ENCODE measurements around the gene SLF2. TPM values are rescaled to one million over a fixed set of nuclear protein-coding genes. Genes with fewer than 3 reads are reported as not detected.

SLF2 gene
- total RNA-seq, 1 donor from 2014 or later, result 3.1 TPM

- H3K27ac ChIP-seq, result no peak overlapping the region
- intact Hi-C loops (cut with DNase I), result no loop called here
- H3K4me3 ChIP-seq, result no peak overlapping the region
- DNase-seq (ENCODE audit: low spot score in 2 of 2), result no peak
- H3K36me3 ChIP-seq, result peaks cover 22 to 25% of the 10 kb centered on the region in 2 donors
- TF ChIP-seq, protein P1, sequence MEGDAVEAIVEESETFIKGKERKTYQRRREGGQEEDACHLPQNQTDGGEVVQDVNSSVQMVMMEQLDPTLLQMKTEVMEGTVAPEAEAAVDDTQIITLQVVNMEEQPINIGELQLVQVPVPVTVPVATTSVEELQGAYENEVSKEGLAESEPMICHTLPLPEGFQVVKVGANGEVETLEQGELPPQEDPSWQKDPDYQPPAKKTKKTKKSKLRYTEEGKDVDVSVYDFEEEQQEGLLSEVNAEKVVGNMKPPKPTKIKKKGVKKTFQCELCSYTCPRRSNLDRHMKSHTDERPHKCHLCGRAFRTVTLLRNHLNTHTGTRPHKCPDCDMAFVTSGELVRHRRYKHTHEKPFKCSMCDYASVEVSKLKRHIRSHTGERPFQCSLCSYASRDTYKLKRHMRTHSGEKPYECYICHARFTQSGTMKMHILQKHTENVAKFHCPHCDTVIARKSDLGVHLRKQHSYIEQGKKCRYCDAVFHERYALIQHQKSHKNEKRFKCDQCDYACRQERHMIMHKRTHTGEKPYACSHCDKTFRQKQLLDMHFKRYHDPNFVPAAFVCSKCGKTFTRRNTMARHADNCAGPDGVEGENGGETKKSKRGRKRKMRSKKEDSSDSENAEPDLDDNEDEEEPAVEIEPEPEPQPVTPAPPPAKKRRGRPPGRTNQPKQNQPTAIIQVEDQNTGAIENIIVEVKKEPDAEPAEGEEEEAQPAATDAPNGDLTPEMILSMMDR (IDR thresholded peaks at IDR 0.05), result no peak
- H3K27me3 ChIP-seq, result no peaks in the 10 kb centered on the region
- H3K4me1 ChIP-seq, result peaks cover 8 to 9% of the 10 kb centered on the region in 2 donors
- no peaks in the 10 kb centered on the region for H3K9me3 ChIP-seq
These were observed 54.1 kb downstream of the SLF2 start for GRCh38 chr10:100966887-100967286.

- TF ChIP-seq, protein P1 (IDR thresholded peaks at IDR 0.05), result no peak
These were observed 54.6 kb downstream of the SLF2 start for GRCh38 chr10:100967332-100967731.

GRCh38 chr10:100968062-100968736 lies 55.4 kb downstream of the SLF2 start:
- Histone ChIP-seq H3K36me3 (peaks cover 9 to 13% of the 10 kb centered on the region in 2 donors), H3K27ac (no peak overlapping the region), H3K4me3 (no peak overlapping the region), H3K9me3 (no peaks in the 10 kb centered on the region), H3K27me3 (no peaks in the 10 kb centered on the region), H3K4me1 (peaks cover 8 to 9% of the 10 kb centered on the region in 2 donors)
- intact Hi-C loops (cut with DNase I), result no loop called here
- DNase-seq (ENCODE audit: low spot score in 2 of 2), result no peak
- TF ChIP-seq, protein P1 (IDR thresholded peaks at IDR 0.05), result no peak

More at GRCh38 chr10:100967332-100967731, 54.6 kb downstream of the SLF2 start:
- intact Hi-C loops (cut with DNase I), result no loop called here
- no peaks in the 10 kb centered on the region for H3K9me3 ChIP-seq
- H3K36me3 ChIP-seq, result peaks cover 17 to 20% of the 10 kb centered on the region in 2 donors
- no peak for DNase-seq (ENCODE audit: low spot score in 2 of 2)
- no peak overlapping the region for H3K4me3 ChIP-seq
- H3K27ac ChIP-seq, result no peak overlapping the region
- peaks cover 8 to 9% of the 10 kb centered on the region in 2 donors for H3K4me1 ChIP-seq
- no peaks in the 10 kb centered on the region for H3K27me3 ChIP-seq

DNA sequence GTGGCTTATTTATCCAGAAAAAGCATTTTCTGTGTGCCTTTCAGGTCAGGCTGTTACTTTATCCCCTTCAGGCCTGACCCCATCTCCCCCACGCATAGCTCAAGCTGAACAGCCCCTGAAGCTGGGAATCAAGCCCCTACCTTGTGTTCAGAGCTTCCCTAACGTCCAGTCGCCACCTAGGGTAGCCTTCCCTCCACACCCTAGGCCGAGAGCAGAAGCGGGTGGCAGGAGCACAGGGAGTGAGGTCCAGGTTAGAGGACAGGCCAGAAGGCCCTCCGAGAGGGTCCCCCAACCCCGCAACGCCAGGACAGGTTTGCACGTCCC lies 56.1 kb downstream of the SLF2 start:
- Histone ChIP-seq H3K4me1 (peaks cover 8 to 9% of the 10 kb centered on the region in 2 donors), H3K9me3 (no peaks in the 10 kb centered on the region), H3K27me3 (no peaks in the 10 kb centered on the region), H3K27ac (no peak overlapping the region), H3K4me3 (peak overlapping the region; percentile 62 to 74), H3K36me3 (peaks cover 7 to 10% of the 10 kb centered on the region in 2 donors)
- TF ChIP-seq, protein P1 (IDR thresholded peaks at IDR 0.05), result no peak
- intact Hi-C loops (cut with DNase I), result loop anchor here (1.0 kb wide), 1 partner anchor 44 kb away; no protein-coding TSS in a partner anchor
- no peak for DNase-seq (ENCODE audit: low spot score in 2 of 2)

DNA sequence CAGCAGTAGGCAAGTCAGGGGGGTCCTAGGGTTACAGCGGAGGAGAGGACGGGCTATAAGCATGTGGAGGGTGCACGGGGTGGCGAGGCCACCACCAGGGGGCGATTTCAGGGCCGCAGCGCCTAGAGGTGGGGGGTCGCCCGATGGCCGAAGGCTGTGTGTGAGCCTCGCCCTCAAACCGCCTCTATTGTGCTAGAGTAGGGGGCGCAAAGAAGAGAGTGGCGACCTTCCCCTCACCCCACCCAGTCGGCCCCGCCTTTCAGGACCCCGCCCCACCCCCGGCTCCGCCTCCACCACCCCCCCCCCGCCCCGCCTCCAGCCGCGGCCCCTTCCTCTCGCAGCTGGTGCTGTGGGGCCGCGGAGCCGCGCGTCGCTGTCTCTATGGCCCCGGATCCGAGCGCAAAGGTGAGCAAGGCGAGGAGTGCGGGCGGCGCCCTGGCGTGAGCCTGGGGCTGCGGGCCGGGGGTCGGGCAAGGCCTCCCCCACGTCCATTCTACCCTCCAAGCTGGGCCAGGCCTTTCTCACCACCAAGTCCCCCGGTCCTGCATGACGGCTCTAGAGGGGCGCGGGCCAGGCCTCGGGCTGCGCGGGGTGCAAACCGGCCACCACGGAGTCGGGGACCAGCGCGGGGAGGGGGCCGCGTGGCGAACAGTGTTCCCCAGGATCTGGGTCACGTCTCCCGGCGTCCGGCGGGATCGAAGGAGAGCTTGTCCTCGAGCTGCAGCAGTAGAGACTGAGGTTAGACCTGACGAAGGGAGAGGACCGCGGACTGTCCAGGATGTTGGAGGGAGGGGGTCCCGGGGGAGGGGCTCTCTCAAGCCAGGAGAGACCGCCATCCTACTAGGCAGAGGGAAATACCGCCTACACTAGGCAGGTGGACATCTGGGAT lies 56.7 kb downstream of the SLF2 start, which contains the start of gene SEMA4G:
Gene SEMA4G, plus strand, starts transcription at position 318 of the 889 bp plus-strand sequence. CDS start 3,409 bp downstream, outside the sequence.
- H3K9me3 ChIP-seq, result no peaks in the 10 kb centered on the region
- TF ChIP-seq, protein P1 (IDR thresholded peaks at IDR 0.05), result peak; percentile 58 to 78 (median 72)
- H3K4me3 ChIP-seq, result peak within 1 kb of the TSS; percentile 62 to 74
- peak within 1 kb of the TSS; percentile 30 to 39 for H3K27ac ChIP-seq
- no peaks in the 10 kb centered on the region for H3K27me3 ChIP-seq
- peaks cover 5 to 10% of the 10 kb centered on the region in 2 donors for H3K36me3 ChIP-seq
- intact Hi-C loops (cut with DNase I), result loop anchor here (1.0 kb wide), 1 partner anchor 44 kb away; no protein-coding TSS in a partner anchor
- peak in 1 of 2 donors; percentile 67 for DNase-seq (ENCODE audit: low spot score in 2 of 2)
- H3K4me1 ChIP-seq, result peaks cover 8 to 9% of the 10 kb centered on the region in 2 donors
